Fibroblast of lung (primary cell): ENCODE results near the gene SMIM24.

Source experiments
- EZH2 ChIP-seq: IDR thresholded peaks from 2 replicates; pipeline ENCODE4 v1.5.1; 2012; ENCODE audit warnings: low read length, control low read depth, mild to moderate bottlenecking; ENCODE audit errors: missing control alignments
- TF ChIP-seq, protein P1 (sequence below), 2 donors: IDR thresholded peaks in 1 of 2; conservative IDR thresholded peaks in 1 of 2; 1 replicate in 1 of 2; 2 replicates in 1 of 2; pipeline ENCODE4 v1.5.1; 2011 to 2012; ENCODE audit warnings: low read length in 2 of 2, control low read depth in 1 of 2, inconsistent platforms in 1 of 2, low read depth in 1 of 2, mild to moderate bottlenecking in 1 of 2

DNA sequence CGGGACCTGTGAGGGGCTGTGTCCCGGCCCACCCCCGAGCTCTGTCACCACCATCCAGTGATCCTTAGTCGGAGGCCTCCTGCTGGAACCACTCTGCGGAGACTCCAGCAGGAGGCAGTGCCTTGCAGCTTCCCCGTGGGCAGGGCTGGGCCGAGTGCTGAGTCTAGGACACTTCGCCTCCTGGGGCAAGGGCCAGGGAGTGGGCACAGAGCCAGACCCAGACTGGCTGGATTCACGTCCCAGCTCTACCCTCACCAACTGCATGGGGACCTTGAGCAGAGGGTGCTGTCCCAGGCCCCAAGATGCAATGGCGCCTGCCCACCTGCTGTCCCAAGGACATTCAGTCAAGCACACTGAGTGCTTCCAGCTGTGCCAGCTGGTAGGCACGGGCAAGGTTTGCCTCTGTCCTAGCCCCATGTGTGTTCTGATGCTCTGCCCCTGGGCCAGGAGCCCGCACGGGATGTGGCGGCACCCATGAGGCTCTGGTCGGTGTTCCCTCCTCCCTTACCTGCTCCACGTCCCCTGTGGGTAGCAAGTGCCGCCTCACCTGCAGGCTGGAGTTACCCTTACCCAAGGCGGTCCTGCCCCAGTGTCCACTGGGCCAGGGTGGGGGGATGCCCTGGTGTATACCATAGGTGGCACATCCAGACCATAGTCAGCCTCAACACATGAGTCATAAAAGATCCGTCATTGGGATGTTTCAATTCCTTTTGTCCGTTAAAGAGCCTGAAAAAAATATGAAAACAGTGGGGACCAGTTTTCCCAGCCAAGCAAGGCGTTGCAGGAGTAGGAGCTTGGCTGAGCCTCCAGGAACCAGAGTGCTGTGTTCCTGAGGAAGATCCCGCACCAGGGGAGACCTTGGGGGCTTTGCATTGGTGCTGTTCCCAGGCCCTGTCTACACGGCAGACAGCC is 33.2 kb upstream of the SMIM24 start:
- no peak for TF ChIP-seq EZH2
- TF ChIP-seq, protein P1, sequence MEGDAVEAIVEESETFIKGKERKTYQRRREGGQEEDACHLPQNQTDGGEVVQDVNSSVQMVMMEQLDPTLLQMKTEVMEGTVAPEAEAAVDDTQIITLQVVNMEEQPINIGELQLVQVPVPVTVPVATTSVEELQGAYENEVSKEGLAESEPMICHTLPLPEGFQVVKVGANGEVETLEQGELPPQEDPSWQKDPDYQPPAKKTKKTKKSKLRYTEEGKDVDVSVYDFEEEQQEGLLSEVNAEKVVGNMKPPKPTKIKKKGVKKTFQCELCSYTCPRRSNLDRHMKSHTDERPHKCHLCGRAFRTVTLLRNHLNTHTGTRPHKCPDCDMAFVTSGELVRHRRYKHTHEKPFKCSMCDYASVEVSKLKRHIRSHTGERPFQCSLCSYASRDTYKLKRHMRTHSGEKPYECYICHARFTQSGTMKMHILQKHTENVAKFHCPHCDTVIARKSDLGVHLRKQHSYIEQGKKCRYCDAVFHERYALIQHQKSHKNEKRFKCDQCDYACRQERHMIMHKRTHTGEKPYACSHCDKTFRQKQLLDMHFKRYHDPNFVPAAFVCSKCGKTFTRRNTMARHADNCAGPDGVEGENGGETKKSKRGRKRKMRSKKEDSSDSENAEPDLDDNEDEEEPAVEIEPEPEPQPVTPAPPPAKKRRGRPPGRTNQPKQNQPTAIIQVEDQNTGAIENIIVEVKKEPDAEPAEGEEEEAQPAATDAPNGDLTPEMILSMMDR (conservative IDR thresholded peaks at IDR 0.05 in 1 of 2, IDR thresholded peaks at IDR 0.05 in 1 of 2; ENCODE audit: low read depth in 1 of 2, low read length in 2 of 2): no peak
